ENCODE data around the gene LTF. TPM values are rescaled to one million over a fixed set of nuclear protein-coding genes. Genes with fewer than 3 reads are reported as not detected.
"Not testable (repeated sequence)": the region's sequence is repeated elsewhere in the genome, so short reads cannot be mapped to it uniquely, and the experiment has no call there.

Gene LTF
- total RNA-seq, 2 donors from 2014 or later = 8.8 to 8.9 TPM

- no peaks in the 10 kb centered on the region for H3K36me3 ChIP-seq (replicated peaks in 1 of 2; ENCODE audit: insufficient read depth in 1 of 2, low read depth in 2 of 2)
- no peaks in the 10 kb centered on the region for H3K27me3 ChIP-seq
- DNase-seq = no peak
- H3K9me3 ChIP-seq = no peaks in the 10 kb centered on the region
- no peak for ATAC-seq
- WGBS, 2 donors = 61 to 76% methylated on average over 7 of the region's 7 CpGs
- intact Hi-C loops (cut with DNase I) = no loop called here
- no peak for TF ChIP-seq POLR2A (IDR thresholded peaks at IDR 0.05)
- no peak for TF ChIP-seq CTCF (IDR thresholded peaks at IDR 0.05)
- no peak overlapping the region for H3K4me3 ChIP-seq
- no peak overlapping the region for H3K27ac ChIP-seq
- peaks cover 30% of the 10 kb centered on the region for H3K4me1 ChIP-seq
Observed at GRCh38 chr3:46407970-46408369, 56.7 kb downstream of the LTF start.

GRCh38 chr3:46406788-46407611, 57.7 kb downstream of the LTF start, which contains the start of the genes CCR5AS and CCRL2:
Gene CCR5AS (minus strand): TSS chr3:46407066.
Gene CCRL2 (plus strand): TSS chr3:46407259. CDS start chr3:46408080, 821 bp downstream.
- Histone ChIP-seq H3K36me3 (replicated peaks in 1 of 2; ENCODE audit: insufficient read depth in 1 of 2, low read depth in 2 of 2) (no peaks in the 10 kb centered on the region), H3K9me3 (no peaks in the 10 kb centered on the region), H3K27ac (peak within 1 kb of the TSS in 3 of 4 donors; percentile 56 to 78 (median 62)), H3K4me1 (peaks cover 30% of the 10 kb centered on the region), H3K27me3 (no peaks in the 10 kb centered on the region), H3K4me3 (no peak within 1 kb of the TSS)
- 45 to 47% methylated on average over 20 of the region's 20 CpGs for WGBS, 2 donors
- peak; percentile 76 for ATAC-seq
- DNase-seq = peak; percentile 54 to 89 (median 68)
- TF ChIP-seq POLR2A (IDR thresholded peaks at IDR 0.05) = peak in 2 of 3 donors; percentile 33 to 63
- no peak for TF ChIP-seq CTCF (IDR thresholded peaks at IDR 0.05)
- intact Hi-C loops (cut with DNase I) = no loop called here

GRCh38 chr3:46406443-46406787, 58.3 kb downstream of the LTF start:
- DNase-seq (peak in 1 of 4 donors; percentile 67), ATAC-seq (no peak)
- WGBS, 2 donors = 90% methylated on average over 4 of the region's 4 CpGs
- peak overlapping the region in 3 of 4 donors; percentile 56 to 78 (median 62) for H3K27ac ChIP-seq
- H3K36me3 ChIP-seq (replicated peaks in 1 of 2; ENCODE audit: insufficient read depth in 1 of 2, low read depth in 2 of 2) = no peaks in the 10 kb centered on the region
- intact Hi-C loops (cut with DNase I) = no loop called here
- H3K9me3 ChIP-seq = no peaks in the 10 kb centered on the region
- no peaks in the 10 kb centered on the region for H3K27me3 ChIP-seq
- TF ChIP-seq POLR2A (IDR thresholded peaks at IDR 0.05) (no peak), CTCF (IDR thresholded peaks at IDR 0.05) (no peak)
- H3K4me3 ChIP-seq = no peak overlapping the region
- H3K4me1 ChIP-seq = peaks cover 30% of the 10 kb centered on the region

- intact Hi-C loops (cut with DNase I) = no loop called here
- DNase-seq = peak; percentile 19 to 72 (median 34)
- Histone ChIP-seq H3K4me1 (peaks cover 30% of the 10 kb centered on the region), H3K9me3 (no peaks in the 10 kb centered on the region), H3K27me3 (no peaks in the 10 kb centered on the region), H3K27ac (peak overlapping the region in 3 of 4 donors; percentile 48 to 78 (median 62)), H3K4me3 (no peak overlapping the region), H3K36me3 (replicated peaks in 1 of 2; ENCODE audit: insufficient read depth in 1 of 2, low read depth in 2 of 2) (no peaks in the 10 kb centered on the region)
- ATAC-seq = peak; percentile 49
- 6 to 7% methylated on average over 10 to 11 of the region's 11 CpGs for WGBS, 2 donors
- TF ChIP-seq CTCF (IDR thresholded peaks at IDR 0.05) (no peak), POLR2A (IDR thresholded peaks at IDR 0.05) (no peak)
Observed at GRCh38 chr3:46405301-46406019, 59.2 kb downstream of the LTF start.

GRCh38 chr3:46402902-46403301, 61.8 kb downstream of the LTF start:
- peaks cover 30% of the 10 kb centered on the region for H3K4me1 ChIP-seq
- H3K36me3 ChIP-seq (replicated peaks in 1 of 2; ENCODE audit: insufficient read depth in 1 of 2, low read depth in 2 of 2); ATAC-seq; H3K4me3 ChIP-seq; H3K9me3 ChIP-seq; H3K27me3 ChIP-seq; DNase-seq; H3K27ac ChIP-seq; intact Hi-C loops (cut with DNase I): not testable (repeated sequence)
- 86 to 88% methylated on average over 4 of the region's 4 CpGs for WGBS, 2 donors
